Kidney (tissue), 14 donors: Measurements from ENCODE around the gene DDX52. TPM values are rescaled to one million over a fixed set of nuclear protein-coding genes. Genes with fewer than 3 reads are reported as not detected.

Experiments used
- DNase-seq, 5 donors: peaks; one replicate each; pipeline ENCODE4 v3.0.0-alpha.2; 2013 to 2020
- FAIRE-seq: peaks from 2 replicates; lab custom pipeline; 2012; peaks lifted over from hg19 to GRCh38; lab: Jason Lieb, UNC
- H3K27ac ChIP-seq, 2 donors: one replicate each; pipeline ENCODE4 v1.7.0; 2013; ENCODE audit warnings: low read depth in 2 of 2, low read length in 2 of 2, inconsistent platforms in 1 of 2
- H3K27me3 ChIP-seq: one replicate; pipeline ENCODE4 v1.7.1; 2013; ENCODE audit warnings: low read length, inconsistent platforms; ENCODE audit not compliant: control insufficient read depth, insufficient read depth
- H3K36me3 ChIP-seq, 3 donors: one replicate each; pipeline versions ENCODE4 v1.7.0 to v1.7.1; 2013; ENCODE audit warnings: low read length in 3 of 3, control low read depth in 1 of 3, inconsistent platforms in 1 of 3; ENCODE audit not compliant: insufficient read depth in 3 of 3, control insufficient read depth in 2 of 3
- H3K4me1 ChIP-seq, 3 donors: one replicate each; pipeline versions ENCODE4 v1.7.0 to v1.7.1; 2013; ENCODE audit warnings: low read length in 3 of 3, inconsistent platforms in 1 of 3, low read depth in 1 of 3; ENCODE audit not compliant: control insufficient read depth in 2 of 3, insufficient read depth in 2 of 3
- H3K4me3 ChIP-seq, 3 donors: one replicate each; pipeline versions ENCODE4 v1.7.0 to v1.8.1; 2013; ENCODE audit warnings: low read length in 3 of 3, control low read depth in 1 of 3, inconsistent platforms in 1 of 3
- H3K9ac ChIP-seq, 3 donors: one replicate each; pipeline versions ENCODE4 v1.7.0 to v1.7.1; 2013; ENCODE audit warnings: low read length in 3 of 3, control low read depth in 1 of 3, inconsistent platforms in 1 of 3
- H3K9me3 ChIP-seq, 3 donors: one replicate each; pipeline versions ENCODE4 v1.7.0 to v1.7.1; 2013; ENCODE audit warnings: low read length in 3 of 3, control low read depth in 1 of 3, inconsistent platforms in 1 of 3; ENCODE audit not compliant: control insufficient read depth in 2 of 3, insufficient read depth in 1 of 3
- intact Hi-C: fragments of 100-400 bp; cut with DNase I; formaldehyde crosslinking; loops from one replicate; pipeline ENCODE4 v1.11.1; 2022
- polyA plus RNA-seq: library from polyadenylated mRNA; stranded (reverse); fragments of 350-450 nt; fragmentation: Illumina TruSeq; extraction: RNeasy Lipid Tissue Mini Kit (QIAGEN cat#74804); gene quantifications from one replicate; pipeline ENCODE4 v1.2.3, GENCODE V29; 2014; ENCODE audit warnings: low read depth, low replicate concordance; ENCODE audit not compliant: insufficient read depth
- total RNA-seq: library from RNA; stranded (reverse); fragmentation: NEBNext Ultra II Directional; extraction: Animal tissue kit (Norgen Biotek cat#: 25700); gene quantifications from one replicate; pipeline ENCODE4 v1.2.1, GENCODE V29; 2021
- TF ChIP-seq, protein P1 (sequence below): IDR thresholded peaks from 3 replicates; pipeline ENCODE4 v1.5.1; 2012; ENCODE audit warnings: mild to moderate bottlenecking, moderate library complexity, borderline replicate concordance; ENCODE audit not compliant: insufficient read depth; ENCODE audit errors: extremely low read depth
- donor health status: control.
- donor health status: control.
- donor health status: control.
- donor health status: control.
- donor health status: control.
- donor health status: DM: yes; HTN: yes; CAD: no.
- donor health status: Normal renal cell carcinoma (clear cell type).

Gene DDX52
- total and polyA plus RNA-seq, 2 donors from 2014 or later, result 14.0 to 26.9 TPM

DNA sequence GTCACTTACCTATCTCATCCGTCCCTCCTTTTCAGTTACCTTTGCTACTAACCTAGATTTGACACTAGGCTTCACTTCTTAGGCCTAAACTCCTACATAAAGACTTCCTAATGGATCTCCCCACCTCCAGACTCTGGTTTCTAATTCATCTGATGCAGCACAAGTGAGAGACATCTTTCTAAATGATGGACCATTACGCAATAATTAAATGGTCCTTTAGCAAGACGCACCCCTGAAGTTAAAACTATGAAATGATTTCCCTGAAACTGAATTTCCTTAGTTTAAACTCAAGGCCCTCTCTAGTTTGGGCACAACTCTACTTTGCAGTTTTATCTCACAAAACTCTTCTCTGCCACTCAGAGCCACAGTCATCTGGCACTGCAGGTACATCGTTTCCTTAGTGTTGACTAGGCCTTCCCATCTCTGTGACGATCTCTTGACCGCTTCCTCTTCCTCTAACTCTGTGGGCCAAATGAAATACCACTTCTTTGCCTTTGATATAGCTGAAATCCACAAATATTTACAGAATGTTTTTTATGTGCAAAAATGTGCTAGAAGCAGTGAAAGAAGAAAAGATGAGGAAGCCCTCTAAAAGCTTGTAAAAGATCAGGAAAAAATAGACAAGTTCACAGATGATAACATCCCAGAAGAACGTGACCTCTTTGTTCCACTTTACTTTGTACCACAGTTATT lies 37.3 kb downstream of the DDX52 start:
- DNase-seq, result no peak
- Histone ChIP-seq H3K9me3 (no peaks in the 10 kb centered on the region), H3K4me3 (no peak overlapping the region), H3K36me3 (peaks cover 0 to 3% (median 0%) of the 10 kb centered on the region in 3 donors), H3K27ac (no peak overlapping the region), H3K4me1 (peaks cover 0 to 14% (median 6%) of the 10 kb centered on the region in 3 donors), H3K9ac (no peak overlapping the region), H3K27me3 (no peaks in the 10 kb centered on the region)
- FAIRE-seq, result no peak
- intact Hi-C loops, result no loop called here
- TF ChIP-seq, protein P1, sequence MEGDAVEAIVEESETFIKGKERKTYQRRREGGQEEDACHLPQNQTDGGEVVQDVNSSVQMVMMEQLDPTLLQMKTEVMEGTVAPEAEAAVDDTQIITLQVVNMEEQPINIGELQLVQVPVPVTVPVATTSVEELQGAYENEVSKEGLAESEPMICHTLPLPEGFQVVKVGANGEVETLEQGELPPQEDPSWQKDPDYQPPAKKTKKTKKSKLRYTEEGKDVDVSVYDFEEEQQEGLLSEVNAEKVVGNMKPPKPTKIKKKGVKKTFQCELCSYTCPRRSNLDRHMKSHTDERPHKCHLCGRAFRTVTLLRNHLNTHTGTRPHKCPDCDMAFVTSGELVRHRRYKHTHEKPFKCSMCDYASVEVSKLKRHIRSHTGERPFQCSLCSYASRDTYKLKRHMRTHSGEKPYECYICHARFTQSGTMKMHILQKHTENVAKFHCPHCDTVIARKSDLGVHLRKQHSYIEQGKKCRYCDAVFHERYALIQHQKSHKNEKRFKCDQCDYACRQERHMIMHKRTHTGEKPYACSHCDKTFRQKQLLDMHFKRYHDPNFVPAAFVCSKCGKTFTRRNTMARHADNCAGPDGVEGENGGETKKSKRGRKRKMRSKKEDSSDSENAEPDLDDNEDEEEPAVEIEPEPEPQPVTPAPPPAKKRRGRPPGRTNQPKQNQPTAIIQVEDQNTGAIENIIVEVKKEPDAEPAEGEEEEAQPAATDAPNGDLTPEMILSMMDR, result no peak

DNA sequence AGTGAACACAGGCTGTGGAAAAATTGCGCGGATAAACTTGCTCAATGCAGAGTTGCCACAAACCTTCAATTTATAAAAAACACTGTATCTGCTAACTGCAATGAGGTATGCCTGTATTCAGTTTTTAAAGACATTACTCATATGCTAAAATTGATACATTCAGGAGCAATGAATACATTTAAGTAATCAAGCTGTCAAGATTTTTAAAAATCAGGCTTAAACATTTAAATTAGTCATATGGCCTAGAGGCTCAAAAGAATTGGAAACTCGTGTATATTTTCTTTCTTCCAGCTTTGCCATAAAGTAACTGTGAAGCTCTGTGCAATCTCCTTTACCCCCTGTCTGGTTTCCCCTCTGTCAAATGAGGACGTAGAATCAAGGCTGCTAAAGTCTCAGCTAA lies 38.2 kb downstream of the DDX52 start:
- no peak overlapping the region for H3K9ac ChIP-seq
- no peaks in the 10 kb centered on the region for H3K9me3 ChIP-seq
- H3K27me3 ChIP-seq, result no peaks in the 10 kb centered on the region
- TF ChIP-seq, protein P1, result no peak
- FAIRE-seq (no peak), DNase-seq (no peak)
- no peak overlapping the region for H3K4me3 ChIP-seq
- intact Hi-C loops, result no loop called here
- peaks cover 0 to 3% (median 0%) of the 10 kb centered on the region in 3 donors for H3K36me3 ChIP-seq
- peaks cover 0 to 14% (median 6%) of the 10 kb centered on the region in 3 donors for H3K4me1 ChIP-seq
- H3K27ac ChIP-seq, result no peak overlapping the region

DNA sequence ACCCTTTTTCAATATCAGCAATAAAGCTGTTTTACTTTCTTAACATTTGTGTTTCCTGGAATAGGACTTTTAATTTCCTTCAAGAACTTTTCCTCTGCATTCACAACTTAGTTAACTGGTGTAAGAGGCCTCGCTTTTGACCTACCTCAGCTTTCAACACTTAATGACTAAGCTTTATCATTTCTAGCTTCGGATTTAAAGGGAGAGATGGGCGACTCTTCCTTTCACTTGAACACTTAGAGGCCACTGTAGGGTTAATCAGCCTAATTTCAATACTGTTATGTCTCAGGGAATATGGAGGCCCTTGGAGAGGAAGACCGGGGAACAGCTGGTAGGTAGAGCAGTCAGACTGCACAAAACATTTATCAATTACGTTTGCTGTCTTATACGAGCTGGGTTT lies 38.7 kb downstream of the DDX52 start:
- intact Hi-C loops, result no loop called here
- TF ChIP-seq, protein P1, result no peak
- Histone ChIP-seq H3K9ac (no peak overlapping the region), H3K9me3 (no peaks in the 10 kb centered on the region), H3K4me1 (peaks cover 0 to 14% (median 6%) of the 10 kb centered on the region in 3 donors), H3K27me3 (no peaks in the 10 kb centered on the region), H3K36me3 (peaks cover 0 to 3% (median 0%) of the 10 kb centered on the region in 3 donors), H3K27ac (no peak overlapping the region), H3K4me3 (no peak overlapping the region)
- no peak for FAIRE-seq
- DNase-seq, result no peak
